ENCODE measurements around the gene QSOX2.

QSOX2 gene

GRCh38 chr9:136198605-136199083 is 47.0 kb downstream of the QSOX2 start:
- Histone ChIP-seq H3K9me3 (ENCODE audit: control insufficient read depth, low read length) (no peaks in the 10 kb centered on the region), H3K4me1 (ENCODE audit: control insufficient read depth, insufficient read depth, low read length, poor library complexity, severe bottlenecking) (peaks cover under 1% of the 10 kb centered on the region), H3K36me3 (ENCODE audit: control insufficient read depth, insufficient read depth, low read length) (no peaks in the 10 kb centered on the region), H3K27ac (ENCODE audit: insufficient read depth, low read length, poor library complexity, severe bottlenecking) (no peak overlapping the region), H3K4me3 (ENCODE audit: insufficient read depth, low read depth, low read length, poor library complexity, severe bottlenecking) (no peak overlapping the region), H3K27me3 (replicated peaks; ENCODE audit: control insufficient read depth, insufficient read depth, low read length, poor library complexity, severe bottlenecking) (peaks cover 58% of the 10 kb centered on the region)
- no peak for DNase-seq

DNA sequence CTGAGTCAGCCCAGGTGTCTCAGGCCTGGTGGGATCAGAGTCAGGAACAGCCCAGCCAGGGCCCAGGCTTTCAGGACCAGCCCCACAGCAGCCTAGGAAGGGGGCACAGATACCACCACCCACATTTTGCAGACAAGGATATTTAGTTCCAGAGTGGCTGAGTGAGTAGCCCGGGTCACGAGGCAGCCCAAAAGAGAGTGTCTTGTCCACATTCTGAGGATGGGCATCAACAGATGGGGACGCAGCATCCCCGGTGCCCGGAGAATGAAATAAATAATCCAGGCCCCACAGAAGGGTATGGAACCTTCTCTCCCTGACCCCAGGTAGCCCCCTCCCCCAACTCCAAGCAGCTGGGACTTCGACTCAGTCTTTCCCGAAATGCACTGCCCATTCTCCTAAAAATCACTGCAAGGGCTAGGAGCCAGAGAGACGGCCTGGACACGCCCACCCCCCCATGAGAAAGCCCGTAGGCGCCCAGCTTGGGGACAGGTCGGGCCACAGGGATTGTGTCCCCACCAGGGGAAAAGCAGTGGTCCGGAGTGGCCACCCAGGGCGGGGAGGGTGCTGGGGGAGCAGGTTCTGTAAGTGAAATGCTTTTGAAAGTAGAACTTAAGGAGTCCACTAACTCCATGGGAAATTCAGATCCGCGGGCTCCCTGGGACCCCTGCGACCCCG is 47.5 kb downstream of the QSOX2 start:
- no peak for DNase-seq
- H3K36me3 ChIP-seq (ENCODE audit: control insufficient read depth, insufficient read depth, low read length), result no peaks in the 10 kb centered on the region
- H3K27me3 ChIP-seq (replicated peaks; ENCODE audit: control insufficient read depth, insufficient read depth, low read length, poor library complexity, severe bottlenecking), result peaks cover 63% of the 10 kb centered on the region
- no peaks in the 10 kb centered on the region for H3K9me3 ChIP-seq (ENCODE audit: control insufficient read depth, low read length)
- H3K4me3 ChIP-seq (ENCODE audit: insufficient read depth, low read depth, low read length, poor library complexity, severe bottlenecking), result no peak overlapping the region
- no peaks in the 10 kb centered on the region for H3K4me1 ChIP-seq (ENCODE audit: control insufficient read depth, insufficient read depth, low read length, poor library complexity, severe bottlenecking)
- no peak overlapping the region for H3K27ac ChIP-seq (ENCODE audit: insufficient read depth, low read length, poor library complexity, severe bottlenecking)

DNA sequence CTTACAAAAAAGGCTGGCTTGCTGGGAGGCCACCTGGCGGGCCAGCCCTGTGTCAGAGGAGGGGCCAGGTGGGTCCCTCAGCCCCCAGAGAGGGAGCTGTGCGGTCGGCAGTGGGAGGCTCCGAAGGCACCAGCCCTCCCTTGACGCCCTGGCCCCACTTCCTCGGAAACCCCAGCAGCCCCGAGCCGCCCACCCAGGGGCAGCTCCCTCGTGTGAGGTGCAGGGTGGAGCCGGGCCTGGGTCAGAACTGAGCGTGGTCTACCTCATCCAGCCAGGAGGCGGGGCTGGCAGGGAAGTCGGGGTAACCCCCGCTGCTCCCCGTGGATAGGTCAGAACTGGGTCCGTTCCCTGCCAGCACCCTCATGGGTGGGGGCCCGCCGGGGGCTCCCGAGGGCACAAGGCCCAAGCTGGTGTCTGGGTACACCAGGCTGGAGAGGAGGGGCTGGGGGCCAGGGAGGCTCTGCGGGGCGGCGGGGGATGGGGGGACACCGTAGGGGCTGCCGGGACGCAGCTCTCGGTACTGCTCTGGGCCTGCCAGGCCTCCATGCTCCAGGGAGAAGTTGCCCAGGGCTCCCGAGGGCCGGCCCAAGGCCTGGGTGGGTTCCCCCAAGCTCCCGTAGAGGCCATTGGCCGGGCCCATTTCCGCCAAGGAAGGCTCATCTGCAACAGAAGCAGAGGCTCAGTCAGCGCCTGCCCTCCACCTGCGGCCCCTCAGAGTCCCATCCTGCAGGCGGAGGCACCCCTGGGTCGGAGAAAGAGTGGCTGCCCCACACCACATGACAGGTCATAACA is 48.3 kb downstream of the QSOX2 start:
- Histone ChIP-seq H3K27me3 (replicated peaks; ENCODE audit: control insufficient read depth, insufficient read depth, low read length, poor library complexity, severe bottlenecking) (peaks cover 67% of the 10 kb centered on the region), H3K9me3 (ENCODE audit: control insufficient read depth, low read length) (no peaks in the 10 kb centered on the region), H3K36me3 (ENCODE audit: control insufficient read depth, insufficient read depth, low read length) (no peaks in the 10 kb centered on the region), H3K27ac (ENCODE audit: insufficient read depth, low read length, poor library complexity, severe bottlenecking) (no peak overlapping the region), H3K4me3 (ENCODE audit: insufficient read depth, low read depth, low read length, poor library complexity, severe bottlenecking) (no peak overlapping the region), H3K4me1 (ENCODE audit: control insufficient read depth, insufficient read depth, low read length, poor library complexity, severe bottlenecking) (no peaks in the 10 kb centered on the region)
- no peak for DNase-seq

DNA sequence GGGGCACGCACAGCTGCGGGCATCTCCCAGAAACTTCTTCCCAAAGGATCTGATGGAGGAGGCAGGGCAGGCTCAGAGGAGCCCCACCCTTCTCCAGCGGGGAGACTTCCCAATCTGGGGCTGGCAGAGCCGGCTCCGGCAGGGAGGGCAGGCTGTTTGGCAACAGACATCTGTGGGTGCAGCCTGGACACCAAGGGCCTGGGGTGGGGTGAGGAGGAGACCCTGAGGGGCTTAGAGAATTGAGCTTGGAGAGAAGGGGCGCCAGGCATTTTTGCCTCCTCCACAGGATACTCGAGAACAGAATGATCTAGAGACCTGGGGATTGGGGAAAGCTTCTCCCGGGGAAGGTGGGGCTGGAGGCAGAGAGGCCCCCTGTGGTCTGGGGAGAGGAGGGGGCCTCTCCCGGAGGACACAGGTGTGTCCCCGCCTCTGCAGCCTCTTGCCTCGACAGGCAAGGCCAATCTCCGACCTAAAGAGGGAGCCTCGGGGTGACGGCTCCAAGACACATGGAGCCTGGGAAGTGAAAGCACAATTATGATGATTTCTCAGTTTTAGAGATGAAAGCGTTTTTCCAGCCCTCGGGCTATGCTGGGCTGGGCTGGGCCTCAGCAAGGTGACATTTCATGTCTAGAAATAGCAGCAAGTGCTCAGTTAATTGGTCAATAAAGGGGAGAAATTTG is 49.1 kb downstream of the QSOX2 start:
- Histone ChIP-seq H3K9me3 (ENCODE audit: control insufficient read depth, low read length) (no peaks in the 10 kb centered on the region), H3K27me3 (replicated peaks; ENCODE audit: control insufficient read depth, insufficient read depth, low read length, poor library complexity, severe bottlenecking) (peaks cover 69% of the 10 kb centered on the region), H3K36me3 (ENCODE audit: control insufficient read depth, insufficient read depth, low read length) (no peaks in the 10 kb centered on the region), H3K4me1 (ENCODE audit: control insufficient read depth, insufficient read depth, low read length, poor library complexity, severe bottlenecking) (no peaks in the 10 kb centered on the region), H3K4me3 (ENCODE audit: insufficient read depth, low read depth, low read length, poor library complexity, severe bottlenecking) (no peak overlapping the region), H3K27ac (ENCODE audit: insufficient read depth, low read length, poor library complexity, severe bottlenecking) (no peak overlapping the region)
- no peak for DNase-seq

DNA sequence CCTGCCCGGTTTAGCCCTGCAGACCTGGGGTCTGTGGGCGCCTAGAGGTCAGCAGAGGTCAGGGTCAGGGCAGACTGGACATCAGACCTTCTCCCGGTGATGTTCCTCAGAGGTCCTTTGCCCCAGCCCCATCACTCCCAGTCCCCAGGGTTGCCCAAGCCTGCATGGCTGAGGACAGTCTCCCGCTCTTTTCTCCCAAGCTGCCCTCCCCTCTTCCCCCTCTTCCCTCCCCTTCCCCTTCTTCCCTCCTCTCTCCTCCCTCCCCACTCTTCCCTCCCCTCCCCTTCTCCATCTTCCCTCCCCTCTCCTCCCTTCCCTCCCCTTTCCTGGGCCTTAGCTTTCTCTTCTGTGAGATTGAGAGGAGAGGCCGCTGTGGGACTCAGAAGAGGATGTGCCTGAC is 51.1 kb downstream of the QSOX2 start:
- no peak for DNase-seq
- H3K27ac ChIP-seq (ENCODE audit: insufficient read depth, low read length, poor library complexity, severe bottlenecking), result no peak overlapping the region
- no peak overlapping the region for H3K4me3 ChIP-seq (ENCODE audit: insufficient read depth, low read depth, low read length, poor library complexity, severe bottlenecking)
- H3K4me1 ChIP-seq (ENCODE audit: control insufficient read depth, insufficient read depth, low read length, poor library complexity, severe bottlenecking), result no peaks in the 10 kb centered on the region
- H3K27me3 ChIP-seq (replicated peaks; ENCODE audit: control insufficient read depth, insufficient read depth, low read length, poor library complexity, severe bottlenecking), result peaks cover 70% of the 10 kb centered on the region
- H3K9me3 ChIP-seq (ENCODE audit: control insufficient read depth, low read length), result no peaks in the 10 kb centered on the region
- H3K36me3 ChIP-seq (ENCODE audit: control insufficient read depth, insufficient read depth, low read length), result no peaks in the 10 kb centered on the region

GRCh38 chr9:136193891-136194279 is 51.7 kb downstream of the QSOX2 start:
- no peak for DNase-seq
- peaks cover 66% of the 10 kb centered on the region for H3K27me3 ChIP-seq (replicated peaks; ENCODE audit: control insufficient read depth, insufficient read depth, low read length, poor library complexity, severe bottlenecking)
- no peaks in the 10 kb centered on the region for H3K36me3 ChIP-seq (ENCODE audit: control insufficient read depth, insufficient read depth, low read length)
- H3K4me1 ChIP-seq (ENCODE audit: control insufficient read depth, insufficient read depth, low read length, poor library complexity, severe bottlenecking), result no peaks in the 10 kb centered on the region
- H3K27ac ChIP-seq (ENCODE audit: insufficient read depth, low read length, poor library complexity, severe bottlenecking), result no peak overlapping the region
- H3K4me3 ChIP-seq (ENCODE audit: insufficient read depth, low read depth, low read length, poor library complexity, severe bottlenecking), result no peak overlapping the region
- no peaks in the 10 kb centered on the region for H3K9me3 ChIP-seq (ENCODE audit: control insufficient read depth, low read length)

DNA sequence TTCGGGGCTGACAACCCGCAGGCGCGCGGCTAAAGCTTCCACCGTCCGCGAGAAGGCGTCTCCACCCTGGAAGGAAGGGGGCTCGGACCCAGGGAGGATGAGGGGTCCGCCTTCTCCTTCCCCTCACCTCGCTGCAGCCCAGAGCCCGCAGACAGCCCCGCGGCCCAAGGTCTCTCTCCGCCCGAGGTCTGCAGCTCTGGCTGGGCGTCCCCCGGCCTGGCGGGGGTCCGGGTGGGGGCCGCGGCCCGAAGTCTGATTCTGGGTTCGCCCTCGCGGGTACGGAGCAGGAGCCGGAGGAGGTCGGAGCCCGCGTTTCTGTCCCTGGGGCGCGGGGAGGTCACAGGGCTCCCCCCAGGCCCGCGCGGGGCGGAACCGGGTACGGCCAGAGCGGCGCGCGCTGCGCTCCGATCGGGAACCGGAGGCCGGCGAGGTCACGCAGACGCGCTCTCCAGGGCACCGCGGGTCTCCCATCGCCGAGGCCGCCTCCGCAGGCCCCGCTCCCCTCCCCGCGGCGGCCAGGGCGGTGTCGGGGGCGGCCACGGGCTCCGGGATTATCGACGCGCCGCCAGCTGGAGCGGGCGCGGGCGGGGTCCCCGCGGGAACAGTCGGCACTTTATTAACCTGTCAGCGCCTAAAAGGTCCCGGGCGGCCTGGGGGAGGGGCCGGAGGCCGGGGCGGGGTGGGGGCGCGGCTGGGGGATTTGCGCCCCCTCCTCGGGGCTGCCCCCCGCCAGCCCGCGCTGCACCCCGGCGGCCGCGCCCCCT is 52.3 kb downstream of the QSOX2 start:
- peaks cover 61% of the 10 kb centered on the region for H3K27me3 ChIP-seq (replicated peaks; ENCODE audit: control insufficient read depth, insufficient read depth, low read length, poor library complexity, severe bottlenecking)
- H3K4me3 ChIP-seq (ENCODE audit: insufficient read depth, low read depth, low read length, poor library complexity, severe bottlenecking), result no peak overlapping the region
- no peak for DNase-seq
- H3K27ac ChIP-seq (ENCODE audit: insufficient read depth, low read length, poor library complexity, severe bottlenecking), result no peak overlapping the region
- H3K36me3 ChIP-seq (ENCODE audit: control insufficient read depth, insufficient read depth, low read length), result no peaks in the 10 kb centered on the region
- no peaks in the 10 kb centered on the region for H3K4me1 ChIP-seq (ENCODE audit: control insufficient read depth, insufficient read depth, low read length, poor library complexity, severe bottlenecking)
- H3K9me3 ChIP-seq (ENCODE audit: control insufficient read depth, low read length), result no peaks in the 10 kb centered on the region

DNA sequence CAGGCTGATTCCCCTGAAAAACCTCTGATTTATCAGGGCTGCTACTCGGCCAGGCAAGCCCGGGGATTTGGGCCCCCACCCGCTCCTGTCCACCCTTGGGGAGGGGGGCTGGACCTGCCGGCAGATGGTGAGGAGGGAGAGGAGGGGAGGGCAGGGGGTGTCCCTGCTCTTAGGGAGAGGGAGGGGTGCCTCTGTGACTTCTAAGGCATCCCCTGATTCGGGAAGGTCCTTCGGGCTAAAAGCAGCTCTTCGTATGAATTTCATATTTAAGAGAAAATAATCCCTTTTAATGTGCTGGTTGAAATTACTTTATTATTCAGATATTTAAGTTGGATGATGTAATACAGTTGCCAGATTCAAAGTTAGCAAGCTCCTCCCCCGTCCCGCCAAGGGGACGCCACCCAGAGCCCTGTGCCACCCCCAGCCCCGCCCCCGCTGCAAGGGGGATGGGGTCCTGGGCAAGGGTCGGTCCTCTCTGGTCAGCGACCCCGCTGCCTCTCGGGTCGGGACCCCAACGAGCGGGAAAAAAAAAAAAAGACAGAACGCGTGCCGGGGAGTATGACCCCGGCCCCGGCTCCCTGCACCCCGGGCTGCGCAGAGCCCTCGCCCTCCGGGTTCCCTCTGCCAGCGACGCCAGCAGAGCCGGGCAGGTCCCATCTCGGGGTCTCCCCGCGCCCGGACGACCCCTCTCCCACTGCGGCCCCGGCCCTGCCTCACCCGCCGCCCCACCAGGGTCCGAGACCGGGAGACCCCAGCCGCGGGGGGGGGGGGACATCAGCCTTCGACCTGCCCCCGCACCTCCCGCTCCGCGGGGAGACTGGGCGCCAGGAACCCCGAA is 53.1 kb downstream of the QSOX2 start:
- H3K4me1 ChIP-seq (ENCODE audit: control insufficient read depth, insufficient read depth, low read length, poor library complexity, severe bottlenecking), result no peaks in the 10 kb centered on the region
- H3K36me3 ChIP-seq (ENCODE audit: control insufficient read depth, insufficient read depth, low read length), result no peaks in the 10 kb centered on the region
- peaks cover 53% of the 10 kb centered on the region for H3K27me3 ChIP-seq (replicated peaks; ENCODE audit: control insufficient read depth, insufficient read depth, low read length, poor library complexity, severe bottlenecking)
- no peak for DNase-seq
- H3K27ac ChIP-seq (ENCODE audit: insufficient read depth, low read length, poor library complexity, severe bottlenecking), result no peak overlapping the region
- no peak overlapping the region for H3K4me3 ChIP-seq (ENCODE audit: insufficient read depth, low read depth, low read length, poor library complexity, severe bottlenecking)
- no peaks in the 10 kb centered on the region for H3K9me3 ChIP-seq (ENCODE audit: control insufficient read depth, low read length)

- no peak overlapping the region for H3K4me3 ChIP-seq (ENCODE audit: insufficient read depth, low read depth, low read length, poor library complexity, severe bottlenecking)
- H3K36me3 ChIP-seq (ENCODE audit: control insufficient read depth, insufficient read depth, low read length), result no peaks in the 10 kb centered on the region
- DNase-seq, result no peak
- H3K4me1 ChIP-seq (ENCODE audit: control insufficient read depth, insufficient read depth, low read length, poor library complexity, severe bottlenecking), result no peaks in the 10 kb centered on the region
- no peak overlapping the region for H3K27ac ChIP-seq (ENCODE audit: insufficient read depth, low read length, poor library complexity, severe bottlenecking)
- no peaks in the 10 kb centered on the region for H3K9me3 ChIP-seq (ENCODE audit: control insufficient read depth, low read length)
- peaks cover 48% of the 10 kb centered on the region for H3K27me3 ChIP-seq (replicated peaks; ENCODE audit: control insufficient read depth, insufficient read depth, low read length, poor library complexity, severe bottlenecking)
These were observed 53.7 kb downstream of the QSOX2 start for GRCh38 chr9:136191960-136192286.
